A549 treated with Hydrocortisone at 1 μM for 4 hours (cell line): ENCODE data around the gene PCDHB7. TPM values are rescaled to one million over a fixed set of nuclear protein-coding genes. Genes with fewer than 3 reads are reported as not detected.

Source experiments
- total RNA-seq: library from RNA; stranded (reverse); fragments of 200-300 nt; extraction: Qiagen RNA extraction; gene quantifications from 5 replicates; pipeline ENCODE4 v1.2.3, GENCODE V29; 2022

Gene PCDHB7
- not detected in 5 replicates for total RNA-seq

DNA sequence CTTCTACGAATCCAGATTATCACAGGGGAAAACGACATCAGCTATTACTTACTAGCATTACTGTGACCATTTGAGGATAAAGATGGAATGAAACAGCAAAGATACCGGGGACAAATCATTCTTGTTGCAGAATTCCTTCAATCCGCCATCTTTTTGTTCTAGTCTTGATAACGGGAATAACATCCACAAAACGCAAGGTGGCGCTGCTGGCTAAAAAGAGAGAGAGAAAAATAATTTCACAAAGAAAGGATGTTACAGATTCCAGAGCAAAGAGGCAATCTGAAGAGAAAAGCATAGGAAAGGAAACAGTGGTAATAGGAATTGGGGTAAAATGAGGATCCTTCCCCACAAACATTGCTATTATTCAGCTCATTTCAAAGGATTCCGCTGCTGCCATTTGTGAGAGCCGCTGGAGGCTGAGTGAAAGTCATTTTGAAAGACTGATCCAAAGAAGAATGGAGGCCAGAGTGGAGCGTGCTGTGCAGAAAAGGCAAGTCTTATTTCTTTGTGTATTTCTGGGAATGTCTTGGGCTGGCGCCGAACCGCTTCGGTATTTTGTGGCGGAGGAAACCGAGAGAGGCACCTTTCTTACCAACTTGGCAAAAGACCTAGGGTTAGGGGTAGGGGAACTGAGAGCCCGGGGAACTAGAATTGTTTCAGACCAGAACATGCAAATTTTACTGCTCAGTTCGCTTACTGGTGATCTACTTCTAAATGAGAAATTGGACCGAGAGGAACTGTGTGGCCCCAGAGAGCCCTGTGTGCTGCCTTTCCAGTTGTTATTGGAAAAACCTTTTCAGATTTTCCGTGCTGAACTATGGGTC, at the start of gene PCDHB7:
Gene PCDHB7 (plus strand): TSS at position 264 of the 824 bp plus-strand sequence. CDS start 192 bp downstream, at position 456.

DNA sequence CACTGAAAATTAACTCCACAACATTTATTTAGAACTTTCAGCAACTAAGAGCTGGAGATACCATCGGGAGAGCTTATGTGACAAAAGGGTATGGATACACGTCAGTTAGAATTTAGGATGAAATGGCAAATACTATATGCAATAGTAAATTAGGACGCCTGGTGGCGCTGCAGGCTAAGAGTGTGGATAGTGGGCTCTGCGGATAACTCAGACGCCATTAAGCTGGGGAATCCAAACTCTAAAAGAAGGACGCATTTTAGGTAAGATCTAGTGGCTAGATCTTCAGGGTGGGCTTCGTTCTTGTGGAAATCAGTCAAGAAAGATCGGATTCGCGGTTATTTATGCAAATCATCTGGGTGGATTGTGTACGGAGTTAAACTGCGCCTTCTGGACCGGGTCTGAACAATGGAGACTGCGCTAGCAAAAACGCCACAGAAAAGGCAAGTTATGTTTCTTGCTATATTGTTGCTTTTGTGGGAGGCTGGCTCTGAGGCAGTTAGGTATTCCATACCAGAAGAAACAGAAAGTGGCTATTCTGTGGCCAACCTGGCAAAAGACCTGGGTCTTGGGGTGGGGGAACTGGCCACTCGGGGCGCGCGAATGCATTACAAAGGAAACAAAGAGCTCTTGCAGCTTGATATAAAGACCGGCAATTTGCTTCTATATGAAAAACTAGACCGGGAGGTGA, 37.3 kb upstream of the PCDHB7 start, which contains the start of gene PCDHB5:
Gene PCDHB5 (plus strand): TSS at position 177 of the 688 bp plus-strand sequence. CDS start 229 bp downstream, at position 406.

DNA sequence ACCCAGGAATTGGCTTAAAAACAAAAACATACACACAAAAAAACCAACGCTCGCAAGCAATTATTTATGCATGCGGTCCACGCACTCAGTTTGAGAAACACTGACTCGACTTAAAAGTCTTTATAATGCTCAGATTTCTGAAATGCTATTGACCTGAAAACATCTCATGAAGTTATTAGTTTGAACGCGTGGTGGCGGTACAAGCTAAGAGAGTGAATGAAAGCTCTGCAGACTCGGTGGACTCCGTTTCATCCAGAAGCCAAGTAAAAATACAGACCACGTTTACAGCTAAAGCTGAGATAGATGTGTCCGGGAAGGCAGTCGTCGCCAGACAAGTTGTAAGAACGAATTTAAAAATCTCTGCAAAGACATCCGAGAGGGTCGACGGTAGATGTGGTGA, 22.6 kb upstream of the PCDHB7 start, which contains the start of gene PCDHB6:
Gene PCDHB6 (plus strand): TSS at position 246 of the 400 bp plus-strand sequence. CDS start 201 bp downstream, outside the sequence.

DNA sequence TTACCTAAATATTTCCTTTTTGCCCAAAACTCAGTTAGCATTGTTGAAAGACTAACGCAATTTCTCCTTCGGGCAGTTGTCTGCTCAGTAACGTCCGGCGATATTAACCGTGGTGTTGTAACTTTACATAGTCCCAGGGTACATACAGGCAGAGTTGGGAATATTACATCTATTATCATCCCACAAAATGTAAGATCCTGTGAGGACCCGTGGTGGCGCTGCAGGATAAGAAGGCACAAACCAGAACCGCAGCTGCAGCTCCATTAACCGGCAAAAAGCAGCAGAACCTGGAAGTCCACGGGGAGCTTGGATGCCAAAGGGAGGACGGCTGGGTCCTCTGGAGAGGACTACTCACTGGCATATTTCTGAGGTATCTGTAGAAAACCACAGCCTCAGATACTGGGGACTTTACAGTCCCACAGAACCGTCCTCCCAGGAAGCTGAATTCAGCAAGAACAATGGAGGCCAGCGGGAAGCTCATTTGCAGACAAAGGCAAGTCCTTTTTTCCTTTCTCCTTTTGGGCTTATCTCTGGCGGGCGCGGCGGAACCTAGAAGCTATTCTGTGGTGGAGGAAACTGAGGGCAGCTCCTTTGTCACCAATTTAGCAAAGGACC, 5.2 kb downstream of the PCDHB7 start, which contains the start of gene PCDHB8:
Gene PCDHB8 (plus strand): TSS at position 214 of the 615 bp plus-strand sequence. CDS start 245 bp downstream, at position 459.

DNA sequence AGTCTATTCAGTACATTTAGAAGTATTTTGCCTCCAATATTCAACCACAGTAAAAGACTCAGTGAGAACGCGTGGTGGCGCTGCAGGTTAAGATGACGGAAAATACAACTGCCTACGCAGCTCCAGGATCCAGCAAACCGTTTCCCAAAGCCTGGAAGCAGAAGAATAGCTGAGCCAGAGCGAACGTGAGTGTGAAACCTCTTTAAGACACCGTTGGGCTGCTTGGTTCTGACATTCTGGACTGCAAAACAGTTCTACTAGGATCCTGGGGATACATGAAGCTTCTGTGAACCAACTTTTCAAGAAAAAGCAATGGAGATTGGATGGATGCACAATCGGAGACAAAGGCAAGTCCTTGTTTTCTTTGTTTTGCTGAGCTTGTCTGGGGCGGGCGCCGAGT, 9.8 kb downstream of the PCDHB7 start, which contains the start of gene PCDHB16:
Gene PCDHB16 (plus strand): TSS at position 140 of the 400 bp plus-strand sequence. CDS start 173 bp downstream, at position 313.

DNA sequence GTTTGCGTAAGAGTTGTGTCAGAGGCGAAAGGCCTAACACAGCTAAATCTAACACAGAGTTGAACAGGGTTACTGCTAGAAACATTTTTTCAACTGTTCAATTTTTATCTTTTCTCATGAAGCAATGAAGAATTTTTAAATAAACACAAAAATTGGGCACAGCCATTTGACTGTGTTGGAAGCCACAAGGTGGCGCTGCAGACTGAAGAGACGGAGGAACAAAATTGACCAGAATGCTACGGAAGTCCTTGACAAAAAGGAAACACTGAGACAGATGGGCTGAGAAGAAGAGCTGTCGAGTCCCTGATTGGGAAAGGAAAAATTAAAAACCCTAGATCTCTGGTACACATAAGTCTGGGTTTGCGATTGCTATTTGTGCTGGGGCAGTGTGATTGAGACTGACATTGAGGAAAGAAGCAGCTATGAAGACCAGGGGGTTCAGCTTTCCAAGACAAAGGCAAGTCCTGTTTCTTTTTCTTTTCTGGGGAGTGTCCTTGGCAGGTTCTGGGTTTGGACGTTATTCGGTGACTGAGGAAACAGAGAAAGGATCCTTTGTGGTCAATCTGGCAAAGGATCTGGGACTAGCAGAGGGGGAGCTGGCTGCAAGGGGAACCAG, 14.6 kb downstream of the PCDHB7 start, which contains the start of gene PCDHB9:
Gene PCDHB9 (plus strand): TSS at position 265 of the 616 bp plus-strand sequence. CDS start 158 bp downstream, at position 423.

DNA sequence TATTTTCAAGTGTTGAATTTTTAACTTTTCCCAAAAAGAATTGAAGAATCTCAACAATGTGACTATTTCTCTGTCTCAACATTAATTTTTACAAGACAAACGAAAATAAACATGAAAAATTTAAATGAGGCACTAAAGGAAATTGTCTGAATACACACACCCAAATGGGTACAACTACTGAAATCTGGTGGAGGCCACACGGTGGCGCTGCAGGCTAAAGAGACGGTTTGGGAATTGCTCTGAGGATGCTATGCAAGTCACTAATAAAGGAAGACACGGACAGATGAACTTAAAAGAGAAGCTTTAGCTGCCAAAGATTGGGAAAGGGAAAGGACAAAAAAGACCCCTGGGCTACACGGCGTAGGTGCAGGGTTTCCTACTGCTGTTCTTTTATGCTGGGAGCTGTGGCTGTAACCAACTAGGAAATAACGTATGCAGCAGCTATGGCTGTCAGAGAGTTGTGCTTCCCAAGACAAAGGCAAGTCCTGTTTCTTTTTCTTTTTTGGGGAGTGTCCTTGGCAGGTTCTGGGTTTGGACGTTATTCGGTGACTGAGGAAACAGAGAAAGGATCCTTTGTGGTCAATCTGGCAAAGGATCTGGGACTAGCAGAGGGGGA, 19.8 kb downstream of the PCDHB7 start, which contains the start of gene PCDHB10:
Gene PCDHB10 (plus strand): TSS at position 244 of the 616 bp plus-strand sequence. CDS start 200 bp downstream, at position 444.

DNA sequence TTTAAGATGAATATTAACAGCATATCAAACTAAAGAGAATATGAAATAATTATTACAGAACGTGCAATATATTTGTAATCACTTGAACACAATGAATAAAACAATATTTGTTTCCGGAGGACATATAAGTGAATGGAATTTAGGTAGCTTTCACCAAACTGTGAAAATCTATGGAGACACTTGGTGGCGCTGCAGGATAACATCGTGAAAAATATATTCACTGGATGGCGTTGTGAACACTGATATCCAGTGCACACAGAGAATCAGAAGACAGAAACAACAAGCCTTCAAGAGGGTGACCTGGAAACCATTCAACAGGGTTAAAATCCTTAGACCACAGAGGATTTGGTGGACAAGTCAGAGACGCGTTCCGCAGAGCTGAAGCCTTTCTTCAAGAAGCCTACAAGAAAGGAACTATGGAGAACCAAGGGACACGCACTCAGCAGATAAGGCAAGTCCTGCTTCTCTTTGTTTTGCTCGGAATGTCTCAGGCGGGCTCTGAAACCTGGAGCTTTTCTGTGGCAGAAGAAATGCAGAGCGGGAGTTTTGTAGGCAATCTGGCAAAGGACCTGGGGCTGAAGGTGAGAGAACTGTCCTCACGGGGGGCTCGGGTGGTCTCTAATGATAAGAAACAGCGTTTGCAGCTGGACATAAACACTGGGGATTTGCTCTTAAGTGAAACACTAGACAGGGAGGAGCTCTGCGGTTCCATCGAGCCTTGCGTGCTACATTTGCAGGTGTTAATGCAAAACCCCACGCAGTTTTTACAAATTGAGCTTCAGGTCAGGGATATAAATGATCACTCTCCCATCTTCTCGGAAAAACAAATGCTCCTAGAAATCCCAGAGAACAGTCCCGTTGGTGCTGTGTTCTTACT, 27.2 kb downstream of the PCDHB7 start, which contains the start of gene PCDHB11:
Gene PCDHB11 (plus strand): TSS at position 269 of the 877 bp plus-strand sequence. CDS start 148 bp downstream, at position 417.

DNA sequence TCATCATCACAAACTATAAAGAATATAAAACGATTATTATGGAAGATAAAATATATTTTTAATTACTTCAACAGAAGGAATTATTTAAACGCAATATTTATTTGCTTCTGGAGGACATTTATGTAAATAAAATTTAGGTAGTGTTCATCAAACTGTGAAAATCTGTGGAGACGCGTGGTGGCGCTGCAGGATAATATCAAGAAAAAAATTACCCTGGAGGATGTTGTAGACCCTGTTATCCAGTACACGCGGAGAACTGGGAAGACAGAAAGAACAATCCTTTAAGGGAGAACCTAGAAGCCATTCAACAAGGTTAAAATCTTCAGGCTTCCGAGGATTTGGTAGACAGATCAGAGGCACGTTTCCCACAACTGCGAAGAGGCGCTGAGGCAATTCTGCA, 36.0 kb downstream of the PCDHB7 start, which contains the start of gene PCDHB12:
Gene PCDHB12 (plus strand): TSS at position 242 of the 400 bp plus-strand sequence. CDS start 189 bp downstream, outside the sequence.

DNA sequence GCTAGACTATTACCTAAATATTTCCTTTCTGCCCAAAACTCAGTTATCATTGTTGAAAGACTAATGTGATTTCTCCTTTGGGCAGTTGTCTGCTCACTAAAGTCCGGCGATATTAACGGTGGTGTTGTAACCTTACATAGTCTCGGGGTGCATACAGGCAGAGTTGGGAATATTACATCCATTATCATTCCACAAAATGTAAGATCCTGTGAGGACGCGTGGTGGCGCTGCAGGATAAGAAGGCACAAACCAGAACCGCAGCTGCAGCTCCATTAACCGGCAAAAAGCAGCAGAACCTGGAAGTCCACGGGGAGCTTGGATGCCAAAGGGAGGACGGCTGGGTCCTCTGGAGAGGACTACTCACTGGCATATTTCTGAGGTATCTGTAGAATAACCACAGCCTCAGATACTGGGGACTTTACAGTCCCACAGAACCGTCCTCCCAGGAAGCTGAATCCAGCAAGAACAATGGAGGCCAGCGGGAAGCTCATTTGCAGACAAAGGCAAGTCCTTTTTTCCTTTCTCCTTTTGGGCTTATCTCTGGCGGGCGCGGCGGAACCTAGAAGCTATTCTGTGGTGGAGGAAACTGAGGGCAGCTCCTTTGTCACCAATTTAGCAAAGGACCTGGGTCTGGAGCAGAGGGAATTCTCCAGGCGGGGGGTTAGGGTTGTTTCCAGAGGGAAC, 41.4 kb downstream of the PCDHB7 start, which contains the start of gene PCDHB13:
Gene PCDHB13 (plus strand): TSS at position 264 of the 684 bp plus-strand sequence. CDS start 205 bp downstream, at position 469.

DNA sequence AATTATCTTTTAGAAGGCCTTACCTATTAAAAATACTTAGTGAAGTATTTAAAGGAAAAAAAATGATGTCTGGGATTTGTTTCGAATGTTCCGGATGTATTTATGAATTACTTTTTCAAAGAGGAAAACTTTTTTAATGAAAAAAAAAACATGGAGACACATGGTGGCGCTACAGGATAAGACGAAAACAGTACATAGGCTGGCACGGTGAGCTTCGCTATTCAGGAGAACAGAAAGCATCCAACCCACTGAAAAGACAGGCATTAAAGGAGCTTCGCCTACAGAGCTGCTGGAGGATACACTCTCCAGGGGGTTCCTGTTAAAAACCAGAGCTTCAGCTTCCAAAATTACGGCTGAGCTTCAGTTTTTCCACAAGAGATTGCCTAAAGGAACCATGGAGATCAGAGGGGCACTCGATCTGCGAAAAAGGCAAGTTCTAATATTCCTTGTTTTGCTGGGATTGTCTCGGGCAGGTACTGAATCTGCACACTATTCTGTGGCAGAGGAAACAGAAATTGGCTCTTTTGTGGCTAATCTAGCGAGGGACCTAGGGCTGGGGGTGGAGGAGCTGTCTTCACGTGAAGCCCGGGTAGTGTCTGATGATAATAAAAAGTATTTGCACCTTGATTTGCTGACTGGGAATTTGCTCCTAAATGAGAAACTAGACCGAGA, 50.8 kb downstream of the PCDHB7 start, which contains the start of gene PCDHB14:
Gene PCDHB14 (plus strand): TSS at position 232 of the 672 bp plus-strand sequence. CDS start 163 bp downstream, at position 395.

Other genes starting within 250 kb of the PCDHB7 start
- gene PCDHAC1, start 246.3 kb upstream of the PCDHB7 start, total RNA-seq = 1.8 to 2.5 TPM (median 2.2 TPM) in 5 replicates
- gene PCDHAC2, start 206.2 kb upstream of the PCDHB7 start, total RNA-seq = 3.3 to 4.9 TPM (median 3.7 TPM) in 5 replicates
- gene PCDHB1, start 121.3 kb upstream of the PCDHB7 start, total RNA-seq = not detected in 5 replicates
- 3.1 to 3.9 TPM (median 3.4 TPM) in 5 replicates for gene PCDHB2, start 78.0 kb upstream of the PCDHB7 start, total RNA-seq
- 0.03 to 0.07 TPM in 2 of 5 replicates, not detected in the others for gene PCDHB3, start 72.2 kb upstream of the PCDHB7 start, total RNA-seq
- gene PCDHB4, start 50.8 kb upstream of the PCDHB7 start, total RNA-seq = 0.06 to 0.10 TPM (median 0.07 TPM) in 3 of 5 replicates, not detected in the others
- gene PCDHB5, start 37.4 kb upstream of the PCDHB7 start, total RNA-seq = 1.1 to 1.8 TPM (median 1.6 TPM) in 5 replicates
- 0.84 to 1.1 TPM (median 1.0 TPM) in 5 replicates for gene PCDHB6, start 22.6 kb upstream of the PCDHB7 start, total RNA-seq
- gene PCDHB8, start 5.1 kb downstream of the PCDHB7 start, total RNA-seq = 0.13 to 0.36 TPM (median 0.30 TPM) in 5 replicates
- 0.05 to 0.08 TPM (median 0.05 TPM) in 4 of 5 replicates, not detected in the other for gene PCDHB16, start 9.7 kb downstream of the PCDHB7 start, total RNA-seq
- gene PCDHB9, start 14.5 kb downstream of the PCDHB7 start, total RNA-seq = 0.03 TPM in 1 of 5 replicates, not detected in the others
- 0.03 to 0.06 TPM (median 0.05 TPM) in 3 of 5 replicates, not detected in the others for gene PCDHB10, start 19.7 kb downstream of the PCDHB7 start, total RNA-seq
- gene PCDHB11, start 27.0 kb downstream of the PCDHB7 start, total RNA-seq = 0.03 to 0.08 TPM (median 0.06 TPM) in 5 replicates
- gene PCDHB12, start 36.1 kb downstream of the PCDHB7 start, total RNA-seq = 0.06 TPM in 1 of 5 replicates, not detected in the others
- gene PCDHB13, start 41.3 kb downstream of the PCDHB7 start, total RNA-seq = 0.06 to 0.09 TPM (median 0.09 TPM) in 4 of 5 replicates, not detected in the other
- gene PCDHB14, start 50.7 kb downstream of the PCDHB7 start, total RNA-seq = 0.06 to 0.10 TPM (median 0.08 TPM) in 5 replicates
- gene PCDHB15, start 72.8 kb downstream of the PCDHB7 start, total RNA-seq = 0.03 to 0.14 TPM (median 0.06 TPM) in 5 replicates
- gene SLC25A2, start 131.4 kb downstream of the PCDHB7 start, total RNA-seq = not detected in 5 replicates
- 60.4 to 85.3 TPM (median 69.6 TPM) in 5 replicates for gene TAF7, start 148.1 kb downstream of the PCDHB7 start, total RNA-seq
- 0.22 to 0.38 TPM (median 0.31 TPM) in 5 replicates for gene PCDHGA1, start 157.9 kb downstream of the PCDHB7 start, total RNA-seq
- gene PCDHGA2, start 166.1 kb downstream of the PCDHB7 start, total RNA-seq = 0.54 to 0.91 TPM (median 0.62 TPM) in 5 replicates
- not detected in 5 replicates for gene PCDHGA3, start 171.2 kb downstream of the PCDHB7 start, total RNA-seq
- 1.3 to 2.2 TPM (median 1.6 TPM) in 5 replicates for gene PCDHGB1, start 177.5 kb downstream of the PCDHB7 start, total RNA-seq
- gene PCDHGA4, start 182.4 kb downstream of the PCDHB7 start, total RNA-seq = 0.06 to 0.16 TPM (median 0.12 TPM) in 4 of 5 replicates, not detected in the other
- gene PCDHGB2, start 187.3 kb downstream of the PCDHB7 start, total RNA-seq = 0.05 to 0.13 TPM (median 0.11 TPM) in 4 of 5 replicates, not detected in the other
- 0.10 to 0.23 TPM (median 0.13 TPM) in 5 replicates for gene PCDHGA5, start 191.5 kb downstream of the PCDHB7 start, total RNA-seq
- gene PCDHGB3, start 197.6 kb downstream of the PCDHB7 start, total RNA-seq = 0.20 to 0.25 TPM (median 0.21 TPM) in 5 replicates
- 0.14 to 0.26 TPM (median 0.20 TPM) in 5 replicates for gene PCDHGA6, start 201.2 kb downstream of the PCDHB7 start, total RNA-seq
- 0.57 to 1.2 TPM (median 0.76 TPM) in 5 replicates for gene PCDHGA7, start 210.1 kb downstream of the PCDHB7 start, total RNA-seq
- gene PCDHGB4, start 215.1 kb downstream of the PCDHB7 start, total RNA-seq = 0.56 to 1.1 TPM (median 0.85 TPM) in 5 replicates
- 0.02 to 0.05 TPM (median 0.05 TPM) in 3 of 5 replicates, not detected in the others for gene PCDHGA8, start 220.0 kb downstream of the PCDHB7 start, total RNA-seq
- gene PCDHGB5, start 225.3 kb downstream of the PCDHB7 start, total RNA-seq = 2.0 to 2.6 TPM (median 2.3 TPM) in 5 replicates
- 0.05 to 0.07 TPM (median 0.07 TPM) in 4 of 5 replicates, not detected in the other for gene PCDHGA9, start 230.1 kb downstream of the PCDHB7 start, total RNA-seq
- 0.05 to 0.18 TPM (median 0.10 TPM) in 5 replicates for gene PCDHGB6, start 235.4 kb downstream of the PCDHB7 start, total RNA-seq
- 0.02 to 0.03 TPM (median 0.02 TPM) in 3 of 5 replicates, not detected in the others for gene PCDHGA10, start 240.3 kb downstream of the PCDHB7 start, total RNA-seq
- 0.02 to 0.08 TPM (median 0.07 TPM) in 5 replicates for gene PCDHGB7, start 245.0 kb downstream of the PCDHB7 start, total RNA-seq
- gene PCDHGA11, start 248.4 kb downstream of the PCDHB7 start, total RNA-seq = 0.02 to 0.06 TPM (median 0.02 TPM) in 3 of 5 replicates, not detected in the others